GM19239 (cell line): Measurements from ENCODE around the gene LCMT1.
"Not testable (repeated sequence)": the region's sequence is repeated elsewhere in the genome, so short reads cannot be mapped to it uniquely, and the experiment has no call there.

Experiments used
- DNase-seq: peaks from one replicate; pipeline ENCODE4 v3.0.0; 2011; ENCODE audit warnings: low spot score; ENCODE audit not compliant: insufficient read length
- FAIRE-seq: peaks from 2 replicates; lab custom pipeline; 2011; peaks lifted over from hg19 to GRCh38; lab: Jason Lieb, UNC

Gene LCMT1

DNA sequence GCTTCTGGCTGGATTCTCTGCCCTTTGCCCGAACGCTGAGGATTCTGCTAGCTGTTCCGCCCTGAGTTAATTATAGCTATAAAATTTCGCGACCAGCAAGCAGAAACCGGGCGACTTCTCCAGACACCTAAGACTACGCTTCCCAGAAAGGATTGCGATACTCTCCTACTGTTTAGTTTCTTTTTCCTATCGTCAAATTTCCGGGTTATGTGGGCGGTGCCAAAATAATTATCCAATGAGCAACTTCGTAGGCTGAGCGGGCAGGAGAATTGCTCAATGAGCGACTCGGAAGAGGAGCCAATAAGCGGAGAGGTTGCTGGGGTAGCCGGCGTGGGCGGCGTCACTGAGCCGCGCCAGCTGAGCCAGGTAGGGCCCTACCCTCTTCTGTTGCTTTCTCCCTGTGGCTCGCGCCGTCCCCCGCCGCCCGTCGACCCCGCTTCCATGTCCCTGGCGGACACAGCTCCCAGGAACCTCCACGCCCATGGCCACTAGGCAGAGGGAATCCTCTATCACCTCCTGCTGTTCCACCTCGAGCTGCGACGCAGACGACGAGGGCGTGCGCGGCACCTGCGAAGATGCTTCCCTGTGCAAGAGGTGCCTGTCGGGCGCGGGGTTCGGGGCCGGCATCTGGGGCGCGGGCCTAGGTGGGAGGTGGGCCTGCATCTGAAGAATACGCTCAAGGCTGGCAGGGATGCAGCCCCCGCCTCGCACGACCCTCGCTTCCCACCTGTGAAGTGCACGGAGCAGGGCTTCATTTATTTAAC lies at the start of gene LCMT1:
TSS of gene LCMT1 (plus strand) at position 340 of the 764 bp plus-strand sequence. CDS start at position 482, 142 bp downstream.
- FAIRE-seq: peak; percentile 88
- peak; percentile 93 for DNase-seq

DNA sequence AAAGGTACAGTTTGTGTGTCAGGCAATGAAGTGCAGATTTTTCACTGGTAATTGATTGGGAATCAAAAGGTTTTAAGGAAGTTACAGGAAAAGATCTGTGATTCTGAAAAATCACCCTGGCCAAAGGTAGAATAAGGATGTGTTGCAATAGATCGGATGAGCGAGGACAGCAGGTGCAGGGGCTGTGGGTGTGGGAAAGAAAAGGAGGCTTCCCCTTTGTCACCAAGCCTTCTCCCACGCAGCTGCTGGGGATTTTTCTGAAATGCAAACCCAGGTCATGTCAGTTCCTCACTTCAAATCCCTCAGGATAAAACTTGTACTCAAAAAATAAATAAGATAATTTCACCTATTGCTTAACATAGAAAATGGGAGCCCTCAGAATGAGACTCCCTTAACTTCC lies 48.4 kb upstream of the LCMT1 start:
- DNase-seq: no peak
- FAIRE-seq: peak; percentile 68

DNA sequence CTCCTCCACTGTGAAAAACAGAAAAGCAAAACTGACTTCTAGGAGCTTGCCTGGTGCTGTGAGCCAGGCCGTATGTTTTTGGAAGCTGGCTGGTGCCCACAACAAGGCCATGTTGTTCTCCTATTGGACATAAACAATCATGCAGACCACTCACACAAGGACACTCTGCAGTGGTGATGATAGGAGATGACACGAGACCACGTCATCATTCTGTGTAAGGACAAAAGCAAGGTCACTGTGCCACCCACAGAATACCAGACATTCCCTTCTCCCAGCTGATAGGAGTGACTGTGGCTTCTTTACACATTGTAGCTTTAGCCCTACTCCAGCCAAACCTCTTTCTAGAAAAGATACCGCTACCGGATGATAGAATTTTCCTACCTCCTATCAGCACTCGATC lies 47.7 kb upstream of the LCMT1 start:
- DNase-seq (no peak), FAIRE-seq (no peak)

DNA sequence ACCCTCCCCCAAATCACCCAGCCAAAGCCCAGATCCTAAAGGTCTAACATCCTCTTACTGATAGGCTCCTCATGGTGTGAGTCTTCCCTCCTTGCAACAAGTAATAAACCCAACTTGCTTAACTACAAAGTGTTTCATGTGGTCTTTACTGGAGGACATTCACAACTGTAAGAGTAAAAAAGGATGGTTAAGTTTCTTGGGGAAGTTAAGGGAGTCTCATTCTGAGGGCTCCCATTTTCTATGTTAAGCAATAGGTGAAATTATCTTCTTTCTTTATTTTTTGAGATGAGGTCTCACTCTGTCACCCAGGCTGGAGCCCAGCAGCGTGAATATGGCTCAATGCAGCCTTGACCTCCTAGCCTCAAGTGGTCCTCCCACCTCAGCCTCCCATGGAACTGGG lies 47.3 kb upstream of the LCMT1 start:
- FAIRE-seq, DNase-seq: not testable (repeated sequence)

DNA sequence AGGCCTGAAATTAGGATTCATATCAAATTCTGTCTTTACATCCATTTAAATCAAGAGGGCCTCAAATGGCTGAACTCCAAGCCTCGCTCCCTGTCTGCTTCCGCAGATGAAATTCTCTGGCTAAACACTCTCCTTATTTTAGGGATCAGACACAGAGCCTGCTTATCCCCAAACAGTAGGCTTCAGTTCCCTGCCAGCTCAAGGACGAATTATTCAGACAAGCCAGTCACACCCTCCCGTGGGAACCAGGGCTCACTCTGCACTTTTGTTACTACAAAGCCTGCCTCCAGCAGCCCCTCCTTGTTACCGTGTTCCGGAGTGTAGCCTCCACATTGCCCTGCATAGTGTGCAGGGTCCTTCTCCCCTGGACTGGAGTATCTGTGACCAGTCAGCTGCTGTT lies 46.6 kb upstream of the LCMT1 start:
- DNase-seq: no peak
- no peak for FAIRE-seq

DNA sequence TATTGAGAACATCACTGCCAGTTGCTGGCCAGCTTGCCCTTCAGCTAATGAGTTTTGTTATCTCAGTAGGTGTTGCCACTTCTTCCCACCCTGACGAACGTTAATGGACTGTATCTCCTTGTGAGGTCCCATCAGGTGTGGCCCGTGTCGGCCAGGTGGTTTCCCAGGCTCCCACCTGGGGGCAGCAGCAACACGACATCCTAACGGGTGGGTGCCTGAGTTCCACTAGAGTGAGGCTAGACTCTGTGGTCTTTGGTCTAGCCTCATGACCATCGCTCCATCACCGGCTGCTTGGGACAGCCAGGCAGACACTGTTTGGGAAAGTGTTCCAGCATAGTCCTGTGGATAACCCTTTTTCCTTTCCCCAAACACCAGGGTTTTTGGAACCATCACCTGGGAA lies 45.6 kb upstream of the LCMT1 start:
- FAIRE-seq: peak; percentile 66
- no peak for DNase-seq

DNA sequence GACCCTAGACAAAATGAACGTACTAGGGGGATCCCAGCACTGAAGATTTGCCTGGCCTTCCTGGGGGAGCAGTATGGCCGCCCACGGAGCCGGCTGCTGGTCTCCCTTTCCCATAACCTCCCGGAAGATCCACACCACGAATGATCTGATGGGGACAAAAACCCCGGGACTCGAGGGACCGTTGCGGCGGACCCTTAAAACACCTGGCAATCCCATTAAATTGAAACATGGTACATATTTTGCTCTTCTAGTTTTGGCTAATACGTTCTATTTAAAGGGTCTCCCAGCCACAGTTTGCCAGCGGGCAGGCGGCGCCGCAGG lies 45.2 kb upstream of the LCMT1 start:
- DNase-seq (no peak), FAIRE-seq (no peak)

DNA sequence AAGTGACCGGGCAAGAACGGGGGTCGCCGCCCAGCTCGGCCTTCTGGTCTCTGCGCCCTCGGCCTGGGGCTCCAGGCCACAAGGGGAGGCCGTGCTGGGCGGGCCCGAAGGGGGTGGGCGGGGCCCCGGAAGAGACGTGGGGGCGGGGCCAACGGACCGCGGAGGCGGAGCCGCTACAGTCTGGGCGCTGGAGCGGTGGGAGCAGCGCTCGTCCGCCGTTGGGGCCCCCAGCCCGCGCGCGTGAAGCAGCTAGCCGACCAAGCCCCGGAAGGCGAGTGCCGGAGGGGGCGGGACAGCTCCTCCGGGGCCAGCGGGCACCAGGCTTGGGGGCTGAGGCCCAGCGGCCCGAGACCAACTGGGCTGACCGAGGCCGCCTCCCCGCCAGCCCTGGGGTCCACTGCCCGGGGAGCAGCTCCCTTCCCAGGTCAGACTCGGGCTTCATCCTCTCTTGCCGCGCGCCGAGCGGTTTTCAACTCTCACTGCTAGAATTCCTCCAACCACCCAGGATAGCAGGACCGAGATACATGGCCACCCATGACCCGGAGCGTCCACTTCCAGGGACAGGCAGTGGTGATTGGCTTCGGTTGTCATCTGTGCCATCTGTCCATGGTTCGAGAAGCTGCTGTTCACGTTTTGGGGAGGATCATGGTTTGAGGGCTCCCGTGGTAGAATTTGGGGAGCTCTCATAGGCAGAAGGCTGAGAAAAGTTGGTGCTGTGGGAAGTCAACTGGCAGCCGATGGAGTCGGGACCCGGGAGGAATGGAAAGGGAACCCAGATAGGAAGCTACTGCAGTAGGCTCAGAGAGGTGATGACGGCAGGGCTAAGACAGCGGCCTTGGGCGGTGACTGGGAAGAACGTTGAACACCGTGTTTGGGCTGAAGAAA lies 44.6 kb upstream of the LCMT1 start:
- DNase-seq (peak; percentile 95), FAIRE-seq (peak; percentile 68)

DNA sequence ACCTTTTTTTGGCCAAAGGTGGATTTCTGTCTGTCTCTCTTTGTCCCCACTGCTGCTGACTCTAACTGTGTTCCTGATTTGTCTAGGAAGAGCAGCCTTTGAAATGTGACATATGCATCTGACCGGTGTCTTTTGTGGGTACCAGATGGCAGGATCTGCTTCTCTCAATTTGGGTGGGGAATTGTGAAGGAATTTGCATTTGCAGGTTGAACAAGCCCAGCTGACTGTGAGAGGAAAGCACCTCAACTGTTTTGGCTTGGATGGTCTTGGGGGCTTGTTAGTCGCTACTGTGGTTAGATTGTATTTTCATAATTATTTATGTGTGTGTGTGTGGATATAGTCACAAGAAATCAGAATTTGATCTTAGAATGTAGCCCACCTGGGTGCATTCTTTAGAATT lies 37.7 kb upstream of the LCMT1 start:
- DNase-seq: no peak
- FAIRE-seq: no peak

DNA sequence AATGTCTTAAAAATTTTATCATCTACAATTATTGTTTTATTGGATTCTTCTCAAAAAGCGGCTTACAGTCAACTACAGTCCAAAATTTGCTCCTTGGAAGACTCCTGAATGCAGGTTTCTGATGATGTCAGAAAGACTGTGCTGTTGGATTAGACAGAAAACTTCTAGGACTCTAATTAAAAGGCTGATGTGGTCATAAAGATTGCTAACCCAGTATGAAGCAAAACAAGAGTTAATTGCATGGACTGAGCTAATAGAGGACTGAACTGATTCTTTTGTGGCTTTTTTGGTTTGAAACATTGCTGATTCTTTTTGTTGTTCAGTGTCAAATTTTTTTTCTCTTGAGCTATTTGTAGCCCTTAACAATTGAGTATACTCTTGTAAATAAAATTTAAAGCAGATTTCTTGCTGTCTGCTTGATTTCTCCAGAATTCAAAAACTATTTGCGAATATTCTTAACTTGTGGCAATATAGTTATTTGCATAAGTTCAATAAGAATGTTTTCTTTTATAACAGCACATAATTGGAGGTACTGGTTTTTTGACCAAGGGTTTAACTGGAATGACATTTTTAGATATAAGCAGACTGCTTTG lies 33.1 kb upstream of the LCMT1 start:
- no peak for FAIRE-seq
- no peak for DNase-seq

DNA sequence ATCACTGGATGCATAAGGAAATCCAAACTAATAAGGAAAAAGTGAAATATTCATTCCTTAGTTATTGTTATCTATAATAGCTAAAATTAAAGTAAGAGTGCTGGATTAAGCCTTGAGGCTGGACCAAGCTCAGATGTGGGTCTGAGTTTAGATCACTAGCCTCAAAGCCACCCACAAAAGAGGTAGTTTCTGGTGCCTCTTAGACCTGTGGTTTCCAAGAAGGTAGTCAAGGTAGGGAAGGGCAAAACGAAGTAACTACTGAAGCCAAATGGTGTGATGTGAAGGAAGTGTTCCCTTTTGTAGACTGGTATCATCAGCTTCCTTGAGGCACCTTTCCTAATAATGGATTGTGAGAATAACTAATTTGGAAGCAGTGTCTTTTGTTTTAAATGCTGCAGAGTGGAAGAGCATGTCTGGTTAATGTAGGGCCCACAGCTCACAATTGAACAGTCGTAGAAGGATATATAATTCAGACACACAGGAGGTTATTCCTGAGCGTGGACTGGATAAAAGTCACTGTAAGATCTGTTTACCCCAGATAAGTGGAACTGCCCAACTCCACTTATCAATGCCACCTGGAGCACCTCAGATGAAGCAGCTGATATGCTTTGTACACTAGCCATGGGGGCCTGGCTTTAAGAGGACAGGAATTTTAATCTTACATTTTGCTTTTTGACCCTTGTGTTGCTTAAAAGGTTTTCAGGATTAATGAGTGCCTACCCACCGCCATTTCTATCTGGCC lies 31.7 kb upstream of the LCMT1 start:
- FAIRE-seq (no peak), DNase-seq (no peak)

DNA sequence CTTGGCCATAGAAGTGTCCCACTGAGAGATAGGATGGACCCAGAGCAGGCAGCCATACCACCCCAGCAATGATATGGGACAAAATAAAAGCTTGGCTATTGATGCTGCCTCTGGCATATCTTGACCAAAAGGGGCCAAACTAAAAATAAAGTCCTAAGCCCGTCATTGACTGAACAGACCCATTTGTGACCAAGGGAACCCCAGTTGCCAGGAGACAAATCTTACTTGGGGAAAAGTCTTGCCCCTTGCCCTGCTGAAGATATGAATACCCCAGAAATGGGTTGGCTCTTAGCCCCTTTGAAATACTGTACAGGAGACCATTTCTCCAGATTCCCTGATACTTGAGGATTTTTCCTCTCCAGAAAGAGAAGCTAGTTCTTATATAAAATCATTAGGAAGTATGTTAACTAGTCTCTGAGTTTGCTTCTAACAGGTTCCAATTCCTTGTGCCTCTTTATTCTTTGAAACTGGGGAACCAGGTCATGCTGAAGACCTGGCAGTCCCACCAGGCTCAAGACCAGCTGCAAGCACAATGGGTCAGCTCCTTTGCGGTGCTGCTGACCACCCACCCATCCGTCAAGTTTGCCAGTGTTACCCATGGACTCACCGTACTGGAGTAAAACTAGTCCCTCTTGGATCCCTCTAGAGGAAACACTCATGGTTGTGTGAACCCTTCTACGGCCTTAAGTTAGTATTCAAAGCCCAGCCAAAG lies 31.0 kb upstream of the LCMT1 start:
- FAIRE-seq: no peak
- DNase-seq: no peak

DNA sequence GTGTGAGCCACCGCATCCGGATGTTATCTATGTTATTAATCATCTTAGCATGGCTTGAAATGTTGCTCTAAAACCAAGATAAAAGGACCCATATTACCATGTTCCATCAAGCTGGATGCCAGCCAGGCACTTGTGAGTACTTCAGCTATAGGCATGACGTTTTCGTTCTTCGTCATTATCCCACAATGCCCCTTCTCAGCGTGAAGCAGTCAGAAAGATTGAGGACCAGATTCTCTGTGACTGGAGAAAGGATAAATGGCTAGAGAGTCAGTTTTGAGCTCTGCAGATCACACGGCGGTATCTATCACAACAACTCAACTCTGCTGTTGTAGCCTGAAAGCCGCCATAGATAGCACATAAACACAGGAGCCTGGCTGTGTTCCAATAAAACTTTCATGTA lies 29.8 kb upstream of the LCMT1 start:
- FAIRE-seq (no peak), DNase-seq (no peak)

DNA sequence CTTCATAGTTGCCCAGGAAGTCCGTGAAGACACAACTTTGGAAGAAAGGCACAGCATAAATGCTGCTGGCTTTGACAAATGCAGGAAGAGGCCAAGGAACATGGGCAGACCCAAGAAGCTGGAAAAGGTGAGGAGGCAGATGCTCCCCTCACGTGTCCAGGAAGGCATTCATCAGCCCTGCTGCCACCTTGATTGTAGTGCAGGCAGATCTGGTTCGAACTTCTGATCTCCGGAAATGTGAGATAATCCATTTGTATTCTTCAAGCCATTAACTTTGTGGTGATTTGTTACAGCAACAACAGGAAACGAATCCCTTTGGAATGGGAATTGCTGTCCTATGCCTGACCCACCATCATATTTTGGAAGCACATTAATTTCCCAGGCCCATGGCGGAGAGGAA lies 28.5 kb upstream of the LCMT1 start:
- no peak for FAIRE-seq
- DNase-seq: no peak

DNA sequence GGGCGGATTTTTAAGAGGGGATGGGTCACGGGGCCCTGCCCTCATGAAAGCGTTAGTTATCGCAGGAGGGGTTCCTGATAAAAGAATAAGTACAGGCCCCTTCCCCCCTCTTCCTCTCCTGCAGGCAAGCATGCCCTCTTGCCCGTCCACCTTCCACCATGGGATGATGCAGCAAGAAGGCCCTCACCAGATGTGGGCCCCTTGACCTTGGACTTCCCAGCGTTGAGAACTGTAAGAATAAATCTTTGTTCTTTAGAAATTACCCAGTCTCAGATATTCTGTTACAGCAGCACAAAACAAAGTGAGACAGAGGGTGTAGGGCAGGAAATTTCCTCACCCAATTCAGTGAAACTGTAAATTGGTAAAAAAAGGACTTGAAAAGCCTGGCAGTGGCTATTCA lies 27.8 kb upstream of the LCMT1 start:
- DNase-seq: no peak
- FAIRE-seq: no peak

DNA sequence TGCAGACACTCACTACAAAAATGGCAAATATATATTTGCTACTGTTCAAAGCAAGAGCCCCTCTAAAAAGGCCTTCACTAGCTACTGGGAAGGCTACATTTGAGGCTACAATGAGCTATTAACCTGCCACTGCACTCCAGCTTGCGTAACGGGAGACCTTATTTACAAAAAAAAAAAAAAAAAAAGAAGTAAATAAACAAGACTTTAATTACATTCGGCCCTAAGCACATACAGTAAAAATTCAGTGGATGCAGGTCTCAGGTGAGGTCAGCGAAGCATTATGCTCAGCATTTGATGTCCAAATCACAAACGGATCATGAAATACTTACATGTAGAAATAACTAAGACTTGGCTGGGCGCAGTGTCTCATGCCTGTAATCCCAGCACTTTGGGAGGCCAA lies 26.7 kb upstream of the LCMT1 start:
- FAIRE-seq: no peak
- no peak for DNase-seq

DNA sequence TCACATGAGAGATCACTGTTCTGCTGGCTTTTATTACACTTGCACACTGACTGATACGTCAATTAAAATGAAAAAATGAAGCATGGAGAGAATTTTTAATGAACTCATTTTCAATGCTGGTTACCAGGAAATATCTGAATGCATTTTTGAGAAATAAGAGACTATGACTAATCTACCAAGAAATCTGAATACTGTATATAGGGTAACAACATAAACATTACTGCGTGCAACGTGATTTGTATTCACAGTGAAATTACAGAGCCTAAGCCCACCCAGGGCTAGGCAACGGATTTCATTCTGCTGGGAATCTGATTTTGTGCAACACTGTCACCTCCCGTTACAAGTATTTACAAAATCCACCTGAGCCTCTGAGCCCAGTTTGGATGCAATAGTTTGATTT lies 23.8 kb upstream of the LCMT1 start:
- FAIRE-seq: no peak
- DNase-seq: no peak

DNA sequence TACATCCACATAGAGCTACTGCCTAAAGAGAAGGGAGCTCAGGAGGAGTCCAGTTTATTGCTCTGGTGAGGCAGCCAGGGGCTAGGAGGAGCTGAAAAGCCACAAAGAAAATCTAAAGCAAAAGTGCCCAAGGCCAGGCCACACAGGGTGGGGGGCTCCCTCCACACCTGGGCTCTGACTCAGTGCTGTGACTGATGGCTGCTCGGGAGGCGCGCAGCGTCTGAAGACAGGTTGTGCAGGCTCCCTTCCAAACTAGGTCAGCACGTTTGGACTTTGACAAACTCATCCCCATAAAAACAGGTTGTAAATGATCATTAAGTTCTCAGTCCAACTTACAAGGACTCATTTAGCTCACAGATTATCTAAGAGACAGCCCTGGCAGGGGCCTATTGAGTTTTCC lies 22.2 kb upstream of the LCMT1 start:
- no peak for FAIRE-seq
- DNase-seq: no peak

DNA sequence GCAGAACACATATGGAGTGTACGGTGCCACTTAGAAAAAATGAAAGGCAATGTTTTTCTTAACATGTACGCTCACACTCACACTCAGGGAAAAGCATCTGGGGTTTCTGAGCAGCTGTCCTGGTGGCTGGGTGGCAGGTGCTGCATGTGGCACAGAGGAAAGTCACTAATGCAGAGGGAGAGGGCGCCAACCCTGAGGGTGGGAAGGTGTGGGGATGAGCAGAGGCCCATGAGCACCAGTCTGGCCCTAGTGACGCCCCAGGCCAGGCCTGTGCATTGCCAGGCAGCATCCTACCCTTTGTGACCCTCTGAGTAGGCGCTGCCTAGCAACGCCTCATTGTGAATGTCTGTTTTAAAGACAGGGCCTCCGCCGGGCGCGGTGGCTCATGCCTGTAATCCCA lies 19.1 kb upstream of the LCMT1 start:
- DNase-seq (no peak), FAIRE-seq (no peak)
